ENCODE data around the gene CGNL1.

CGNL1 gene

GRCh38 chr15:57363661-57364060, 12.6 kb upstream of the CGNL1 start:
- H3K9me3 ChIP-seq (ENCODE audit: control insufficient read depth, insufficient read depth, low read depth, low read length) = no peaks in the 10 kb centered on the region
- no peak overlapping the region for H3K4me3 ChIP-seq (ENCODE audit: low read depth, low read length)
- no peaks in the 10 kb centered on the region for H3K4me1 ChIP-seq (ENCODE audit: control insufficient read depth, insufficient read depth, low read length)
- H3K27ac ChIP-seq (ENCODE audit: extremely low read depth, low read depth, low read length) = no peak overlapping the region
- TF ChIP-seq ZNF16 (tag by site-specific recombination; IDR thresholded peaks at IDR 0.05; ENCODE audit: low read depth) (no peak), ZBTB20 (tag by site-specific recombination; IDR thresholded peaks at IDR 0.05) (no peak), ZNF488 (tag by site-specific recombination; IDR thresholded peaks at IDR 0.05) (no peak), MEIS1 (CRISPR knock-in tag; IDR thresholded peaks at IDR 0.05; ENCODE audit: borderline replicate concordance) (no peak), ZNF138 (tag by site-specific recombination; IDR thresholded peaks at IDR 0.05; ENCODE audit: borderline replicate concordance) (no peak), OSR2 (tag by site-specific recombination; IDR thresholded peaks at IDR 0.05) (no peak), KLF7 (tag by site-specific recombination; IDR thresholded peaks at IDR 0.05; ENCODE audit: borderline replicate concordance) (no peak), ZNF785 (tag by site-specific recombination; IDR thresholded peaks at IDR 0.05) (no peak), ZNF585B (tag by site-specific recombination; IDR thresholded peaks at IDR 0.05) (no peak), ZNF211 (tag by site-specific recombination; IDR thresholded peaks at IDR 0.05; ENCODE audit: low read depth) (no peak), GLIS1 (tag by site-specific recombination; IDR thresholded peaks at IDR 0.05) (no peak), ZNF791 (tag by site-specific recombination; IDR thresholded peaks at IDR 0.05) (no peak), SETDB1 (IDR thresholded peaks at IDR 0.05; ENCODE audit: insufficient read length, low read length) (no peak), ZNF776 (tag by site-specific recombination; IDR thresholded peaks at IDR 0.05; ENCODE audit: borderline replicate concordance) (no peak), MZF1 (tag by site-specific recombination; IDR thresholded peaks at IDR 0.05; ENCODE audit: borderline replicate concordance) (no peak)
- H3K36me3 ChIP-seq (ENCODE audit: control insufficient read depth in 2 of 2, insufficient read depth in 1 of 2, low read length in 2 of 2) = no peaks in the 10 kb centered on the region
- CTCF ChIA-PET = no interaction called here
- POLR2A ChIA-PET = no interaction called here

- no peak overlapping the region for H3K27ac ChIP-seq (ENCODE audit: extremely low read depth, low read depth, low read length)
- ChIA-PET POLR2A (interaction anchor here (0.7 kb wide), 1 partner anchor 1402 kb away, joined by 6 read pairs; no protein-coding TSS in a partner anchor), CTCF (no interaction called here)
- no peaks in the 10 kb centered on the region for H3K4me1 ChIP-seq (ENCODE audit: control insufficient read depth, insufficient read depth, low read length)
- H3K9me3 ChIP-seq (ENCODE audit: control insufficient read depth, insufficient read depth, low read depth, low read length) = no peaks in the 10 kb centered on the region
- TF ChIP-seq ZNF785 (tag by site-specific recombination; IDR thresholded peaks at IDR 0.05) = no peak
- TF ChIP-seq PRDM1 (tag by site-specific recombination; IDR thresholded peaks at IDR 0.05) = peak; percentile 19; the same call in 1 of the 2 replicates
- no peak overlapping the region for H3K4me3 ChIP-seq (ENCODE audit: low read depth, low read length)
- no peaks in the 10 kb centered on the region for H3K36me3 ChIP-seq (ENCODE audit: control insufficient read depth in 2 of 2, insufficient read depth in 1 of 2, low read length in 2 of 2)
Measured at GRCh38 chr15:57364282-57365007, 11.9 kb upstream of the CGNL1 start.

- H3K4me3 ChIP-seq (ENCODE audit: low read depth, low read length) = no peak overlapping the region
- H3K9me3 ChIP-seq (ENCODE audit: control insufficient read depth, insufficient read depth, low read depth, low read length) = no peaks in the 10 kb centered on the region
- H3K27ac ChIP-seq (ENCODE audit: extremely low read depth, low read depth, low read length) = no peak overlapping the region
- ChIA-PET POLR2A (interaction anchor here (0.8 kb wide), 1 partner anchor 20 kb away, joined by 3 read pairs; no protein-coding TSS in a partner anchor), CTCF (interaction anchor here (0.6 to 1.6 kb wide), 2 partner anchors 27 to 48 kb away, joined by 3 to 5 read pairs; no protein-coding TSS in a partner anchor)
- H3K4me1 ChIP-seq (ENCODE audit: control insufficient read depth, insufficient read depth, low read length) = no peaks in the 10 kb centered on the region
- H3K36me3 ChIP-seq (ENCODE audit: control insufficient read depth in 2 of 2, insufficient read depth in 1 of 2, low read length in 2 of 2) = no peaks in the 10 kb centered on the region
- no peak for TF ChIP-seq TRIM28 (IDR thresholded peaks at IDR 0.05; ENCODE audit: borderline replicate concordance, low read length)
- TF ChIP-seq ZNF544 (tag by site-specific recombination; IDR thresholded peaks at IDR 0.05) = no peak
- TF ChIP-seq ZNF112 (tag by site-specific recombination; IDR thresholded peaks at IDR 0.05) = no peak
- TF ChIP-seq ZNF341 (tag by site-specific recombination; IDR thresholded peaks at IDR 0.05; ENCODE audit: low read depth) = no peak
Measured at GRCh38 chr15:57367556-57367955, 8.7 kb upstream of the CGNL1 start.
